Measurements from ENCODE around the gene KRT8.

The KRT8 gene

DNA sequence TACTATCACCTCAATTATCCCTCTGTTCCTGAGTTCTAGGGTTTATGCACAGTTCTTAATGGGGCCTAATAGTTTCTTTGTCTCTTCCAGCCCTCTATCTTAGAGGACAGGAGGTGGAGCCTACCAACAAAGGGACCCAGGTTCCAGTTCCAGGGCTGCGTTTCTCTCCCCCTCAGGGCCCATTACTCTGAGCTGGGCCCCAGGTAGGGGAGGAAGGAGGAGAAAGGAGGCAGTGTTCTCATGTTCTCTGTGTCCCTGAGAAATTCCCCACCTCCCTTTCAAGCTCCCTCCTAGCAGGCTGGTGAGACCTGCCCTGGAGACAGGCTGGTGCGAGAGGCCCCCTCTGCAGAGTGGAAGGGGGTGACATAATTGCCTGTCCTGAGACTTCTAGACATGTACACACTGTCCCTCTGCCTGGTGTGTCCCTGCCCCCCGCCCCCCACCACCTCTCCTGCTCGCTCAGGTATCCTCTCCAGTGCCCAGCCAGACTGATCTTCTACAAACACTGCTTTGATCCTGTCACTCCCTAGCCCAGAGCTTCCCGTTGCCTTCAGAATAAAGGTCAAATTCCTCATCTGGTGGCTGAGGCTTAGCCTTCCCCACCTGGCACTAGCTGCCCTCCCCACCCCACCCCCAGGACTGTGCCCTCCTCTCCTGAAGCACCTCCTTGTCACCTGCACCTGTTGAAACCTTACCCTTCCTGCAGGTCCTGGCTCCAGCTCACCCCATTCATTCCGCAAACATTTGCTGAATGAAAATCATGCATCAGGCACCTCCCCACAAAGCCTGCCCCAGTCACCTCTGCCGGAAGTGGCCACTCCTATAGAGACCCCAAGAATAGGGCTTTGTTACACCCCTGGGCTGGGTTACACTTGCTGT, 21.1 kb upstream of the KRT8 start:
- DNase-seq (ENCODE audit: low read depth in 3 of 3) = no peak

DNA sequence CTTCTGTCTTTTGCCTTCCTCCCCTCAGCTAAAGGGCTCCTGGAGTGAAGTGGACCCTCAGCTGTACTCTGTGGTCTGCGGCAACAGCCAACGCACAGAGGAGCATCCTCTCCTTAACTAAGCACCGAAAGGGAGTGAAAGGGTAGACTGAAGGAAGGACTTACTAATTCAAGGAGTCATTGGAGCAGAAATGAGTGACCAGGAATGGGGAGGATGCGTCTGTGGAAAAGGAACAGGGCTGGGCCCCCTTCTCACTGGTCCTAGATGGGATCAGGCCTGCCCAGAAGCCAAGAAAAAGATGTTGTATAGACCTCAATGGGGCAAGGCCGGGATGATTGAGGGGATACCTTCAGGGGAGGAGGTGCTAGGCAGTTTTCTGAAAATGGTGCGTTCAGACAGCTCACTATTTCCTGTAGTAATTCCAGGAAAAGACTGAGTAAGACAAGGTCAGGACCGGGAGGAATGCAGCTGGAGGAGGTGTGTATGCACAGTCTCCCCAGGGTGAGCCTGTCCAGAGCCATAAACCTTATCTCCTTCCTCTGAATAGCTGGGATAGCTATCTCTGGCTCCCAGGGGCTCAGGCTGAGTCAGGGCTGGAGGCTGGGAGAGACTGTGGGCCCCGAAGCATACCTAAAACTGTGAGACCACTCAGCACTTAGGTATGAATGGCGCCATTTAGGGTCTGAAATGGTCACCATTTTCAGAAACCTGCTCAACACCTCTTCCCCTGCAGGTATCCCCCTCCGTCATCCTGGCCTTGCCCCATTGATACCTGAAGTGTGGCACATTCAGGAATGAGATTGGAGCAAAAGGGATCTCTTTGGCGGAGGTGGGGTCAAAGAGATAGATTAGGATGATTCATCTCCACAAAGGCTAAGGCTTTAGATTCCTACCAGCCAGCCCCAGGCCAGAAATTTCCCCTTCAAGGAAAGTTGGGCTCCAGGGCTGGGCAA, 20.2 kb upstream of the KRT8 start:
- no peak for DNase-seq (ENCODE audit: low read depth in 3 of 3)

DNA sequence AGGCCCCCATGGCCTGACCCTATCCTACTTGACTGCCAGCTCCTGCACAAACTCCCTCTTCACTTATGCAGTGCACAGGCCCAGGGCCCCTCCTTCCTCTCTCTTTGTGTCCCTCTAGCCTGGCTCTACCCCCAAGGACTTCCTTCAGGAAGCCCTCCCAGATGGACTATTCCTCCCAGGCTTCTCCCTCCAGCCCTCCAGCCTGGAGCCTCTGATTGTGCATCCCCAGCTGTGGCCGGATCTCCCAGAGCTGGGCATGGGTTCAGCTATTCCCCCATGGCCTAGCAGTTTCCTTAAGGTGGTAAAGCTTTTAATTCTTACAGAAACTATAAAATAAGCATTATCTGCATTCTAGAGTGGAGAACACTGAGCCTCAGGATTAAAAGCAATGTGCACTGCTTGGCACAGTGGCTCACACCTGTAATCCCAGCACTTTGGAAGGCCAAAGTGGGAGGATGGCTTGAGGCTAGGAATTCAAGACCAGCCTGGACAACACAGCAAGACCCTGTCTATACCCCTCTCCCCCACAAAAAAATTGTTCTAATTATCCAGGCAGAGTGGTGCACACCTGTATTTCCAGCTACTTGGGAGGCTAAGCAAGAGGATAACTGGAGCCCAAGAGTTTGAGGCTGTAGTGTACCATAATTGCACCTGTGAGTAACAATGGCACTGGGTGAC, 16.8 kb upstream of the KRT8 start:
- DNase-seq (ENCODE audit: low read depth in 3 of 3) = no peak

DNA sequence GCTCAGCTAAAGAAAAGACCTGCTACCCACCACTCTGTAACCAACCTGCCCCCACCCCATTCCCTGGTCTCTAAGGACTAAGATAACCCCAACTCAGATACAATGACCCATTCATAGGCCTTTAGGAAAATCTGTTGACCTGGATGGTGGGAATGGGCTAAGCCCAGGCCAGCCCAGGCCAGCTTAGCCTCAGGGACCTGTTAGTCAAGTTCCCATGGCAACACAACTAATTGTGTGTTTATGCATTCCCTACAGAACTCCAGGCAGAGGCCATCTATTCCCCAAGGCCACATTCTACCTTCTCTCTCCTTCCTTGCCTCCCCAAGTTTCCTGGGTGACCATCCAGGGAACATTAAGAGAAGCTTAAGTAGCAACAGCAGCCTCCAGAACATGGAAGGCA, 16.1 kb upstream of the KRT8 start:
- no peak for DNase-seq (ENCODE audit: low read depth in 3 of 3)

DNA sequence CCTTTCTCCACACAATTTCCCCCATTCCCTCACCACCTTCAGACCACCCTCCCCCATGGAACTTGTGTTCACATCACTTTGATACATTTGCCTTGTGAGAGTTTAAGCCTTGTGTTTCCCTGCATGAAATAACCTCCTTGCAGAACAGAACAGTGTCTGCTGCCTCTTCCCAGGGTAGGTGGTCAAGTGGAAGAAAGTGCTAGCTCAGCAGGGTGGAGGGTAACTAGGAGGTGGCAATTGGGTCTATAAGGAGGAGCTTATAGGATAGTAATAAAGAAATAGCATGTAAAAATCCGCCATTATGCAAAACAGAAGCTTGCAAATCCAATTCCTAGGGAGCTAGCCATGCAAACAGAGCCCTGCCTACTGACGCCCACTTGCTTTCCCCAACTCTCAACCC, 13.9 kb upstream of the KRT8 start:
- DNase-seq (ENCODE audit: low read depth in 3 of 3) = no peak

DNA sequence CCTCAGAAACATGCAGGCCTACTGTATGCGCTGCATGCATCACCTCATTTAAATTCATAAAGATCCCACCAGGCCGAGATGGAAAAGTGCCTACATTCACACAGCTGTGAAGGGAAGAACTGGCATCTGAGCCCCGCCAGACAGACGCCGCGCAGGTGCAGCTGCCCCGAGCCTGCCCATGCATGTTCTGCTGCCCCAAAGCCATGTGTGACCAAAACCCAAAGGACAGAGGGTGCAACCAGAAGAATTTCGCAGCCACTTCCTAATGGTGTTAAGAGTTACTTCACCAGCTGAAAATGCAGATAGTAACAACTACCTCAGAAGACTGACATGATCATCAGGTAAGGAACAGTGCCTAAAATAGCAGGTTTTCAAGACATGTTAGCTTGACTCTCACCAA, 13.5 kb upstream of the KRT8 start:
- no peak for DNase-seq (ENCODE audit: low read depth in 3 of 3)

DNA sequence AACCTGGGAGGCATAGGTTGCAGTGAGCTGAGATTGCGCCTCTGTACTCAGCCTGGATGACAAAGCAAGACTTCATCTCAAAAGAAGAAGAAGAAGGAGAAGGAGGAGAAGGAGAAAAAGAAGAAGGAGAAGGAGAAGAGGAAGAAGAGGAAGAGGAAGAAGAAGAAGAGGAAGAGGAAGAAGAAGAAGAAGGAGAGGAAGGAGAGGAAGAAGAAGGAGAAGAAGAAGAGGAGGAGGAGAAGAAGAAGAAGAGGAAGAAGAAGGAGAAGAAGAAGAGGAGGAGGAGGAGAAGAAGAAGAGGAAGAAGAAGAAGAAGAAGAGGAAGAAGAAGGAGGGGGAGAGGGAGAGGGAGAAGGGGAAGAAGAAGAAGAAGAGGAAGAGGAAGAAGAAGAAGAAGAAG, 12.9 kb upstream of the KRT8 start:
- no peak for DNase-seq (ENCODE audit: low read depth in 3 of 3)

DNA sequence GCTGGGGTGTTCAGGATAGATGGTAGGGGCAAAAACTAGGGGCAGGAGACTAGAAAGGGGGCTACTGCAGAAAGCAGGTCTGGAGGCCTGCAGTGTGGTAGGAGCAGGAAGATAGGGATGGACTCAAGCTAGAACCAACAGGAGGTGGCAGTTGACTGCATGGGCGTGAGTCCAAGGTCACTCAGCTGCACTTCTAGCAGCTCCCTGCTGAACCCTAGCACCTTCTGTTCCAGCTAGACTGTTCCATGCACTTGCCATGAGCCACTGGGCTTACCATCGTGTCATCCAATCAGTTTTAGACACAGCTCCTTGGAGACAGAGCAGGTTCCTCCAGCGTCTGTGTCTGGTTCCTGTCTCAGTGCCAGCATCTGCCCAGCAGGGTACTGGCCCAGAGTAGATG, 11.3 kb upstream of the KRT8 start:
- no peak for DNase-seq (ENCODE audit: low read depth in 3 of 3)

DNA sequence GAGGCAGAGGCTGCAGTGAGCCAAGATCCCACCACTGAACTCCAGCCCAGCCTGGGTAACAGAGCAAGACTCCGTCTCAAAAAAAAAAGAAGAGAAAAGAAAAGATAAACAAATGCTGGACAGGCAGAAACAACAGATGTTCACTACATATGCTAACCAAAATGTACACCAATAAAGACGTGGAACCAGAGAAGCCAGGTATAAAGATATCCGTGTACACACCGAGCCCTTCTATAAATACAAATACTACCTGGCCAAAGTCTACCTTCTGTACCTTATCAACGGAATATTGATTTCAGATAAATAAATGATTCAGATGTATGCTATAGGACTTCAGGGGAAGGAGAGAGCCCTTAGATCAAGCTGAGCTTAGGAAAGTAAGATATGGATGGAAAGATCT, 10.8 kb upstream of the KRT8 start:
- no peak for DNase-seq (ENCODE audit: low read depth in 3 of 3)

DNA sequence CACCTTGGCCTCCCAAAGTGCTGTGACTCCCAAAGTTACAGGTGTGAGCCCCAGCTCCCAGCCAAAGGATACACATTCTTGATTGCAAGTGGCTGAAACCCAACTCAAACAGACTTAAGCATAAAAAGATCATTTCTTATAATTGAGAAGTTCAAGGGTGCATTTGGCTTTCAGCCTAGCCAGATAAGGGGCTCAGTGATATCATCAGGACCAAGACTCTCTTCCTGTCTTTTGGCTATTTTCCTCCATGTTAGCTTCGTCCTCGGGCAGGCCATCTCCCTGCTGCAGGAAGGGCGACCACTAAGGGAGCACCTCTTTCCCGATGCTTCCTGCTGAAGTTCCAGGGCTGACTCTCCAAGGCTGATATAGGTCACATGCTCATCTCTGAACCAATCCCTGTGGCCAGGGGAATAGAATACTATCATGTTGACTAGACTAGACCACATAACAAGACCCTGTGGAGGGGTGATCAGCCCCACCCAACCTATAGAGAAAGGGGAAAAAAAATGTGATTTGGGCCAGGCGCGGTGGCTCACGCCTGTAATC, 9.8 kb upstream of the KRT8 start:
- no peak for DNase-seq (ENCODE audit: low read depth in 3 of 3)

DNA sequence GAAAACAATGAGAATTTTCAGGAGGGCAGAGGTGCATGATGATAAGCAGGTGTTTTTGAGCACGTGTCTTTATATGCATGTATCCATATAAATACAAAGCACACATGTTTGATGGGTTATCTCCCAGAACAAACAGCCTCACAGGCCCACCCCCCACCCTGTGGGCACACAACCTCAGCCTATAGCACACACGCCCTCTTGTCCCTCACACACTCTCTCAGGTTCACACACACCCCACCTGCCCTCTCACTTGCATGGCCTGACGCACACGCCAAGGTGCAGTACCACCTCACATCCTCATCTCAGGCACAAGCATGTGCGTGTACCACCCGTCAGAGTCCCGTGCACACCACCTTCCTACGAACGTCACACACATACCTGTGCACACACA, 8.6 kb upstream of the KRT8 start:
- no peak for DNase-seq (ENCODE audit: low read depth in 3 of 3)

DNA sequence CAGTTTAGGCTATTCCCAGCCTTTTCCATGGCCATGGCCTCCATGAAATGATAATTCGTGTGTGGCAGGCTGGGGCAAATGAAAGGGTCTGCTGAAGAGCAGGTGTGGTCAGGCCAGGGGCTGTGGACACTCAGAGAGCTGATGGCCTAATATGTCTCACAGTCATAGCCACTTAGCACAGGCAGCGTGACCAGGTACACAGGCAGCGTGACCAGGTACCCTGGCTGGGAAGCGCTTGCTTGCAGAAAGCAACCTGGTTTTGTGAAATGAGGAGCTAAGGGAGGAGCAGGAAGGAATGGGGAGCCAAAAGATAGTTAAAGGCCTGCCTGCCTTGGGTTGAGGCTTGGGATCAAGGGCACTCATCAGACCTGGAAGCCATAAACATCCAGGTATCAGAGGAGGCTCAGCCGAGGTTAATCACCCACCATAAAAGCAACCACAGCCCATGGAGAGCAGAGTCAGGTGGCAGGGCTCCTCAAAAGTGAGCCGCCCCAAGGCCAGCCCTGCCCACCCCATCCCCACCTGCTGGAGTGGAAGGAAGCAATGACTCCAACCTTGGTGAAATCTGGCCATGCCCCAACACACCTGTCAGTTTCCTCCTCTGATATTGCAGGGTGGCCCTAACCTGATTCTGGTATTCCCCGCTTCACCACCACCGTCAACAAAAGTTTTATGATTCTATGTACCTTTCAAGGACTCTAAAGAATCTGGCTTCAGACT, 8.0 kb upstream of the KRT8 start:
- DNase-seq (ENCODE audit: low read depth in 3 of 3) = no peak

DNA sequence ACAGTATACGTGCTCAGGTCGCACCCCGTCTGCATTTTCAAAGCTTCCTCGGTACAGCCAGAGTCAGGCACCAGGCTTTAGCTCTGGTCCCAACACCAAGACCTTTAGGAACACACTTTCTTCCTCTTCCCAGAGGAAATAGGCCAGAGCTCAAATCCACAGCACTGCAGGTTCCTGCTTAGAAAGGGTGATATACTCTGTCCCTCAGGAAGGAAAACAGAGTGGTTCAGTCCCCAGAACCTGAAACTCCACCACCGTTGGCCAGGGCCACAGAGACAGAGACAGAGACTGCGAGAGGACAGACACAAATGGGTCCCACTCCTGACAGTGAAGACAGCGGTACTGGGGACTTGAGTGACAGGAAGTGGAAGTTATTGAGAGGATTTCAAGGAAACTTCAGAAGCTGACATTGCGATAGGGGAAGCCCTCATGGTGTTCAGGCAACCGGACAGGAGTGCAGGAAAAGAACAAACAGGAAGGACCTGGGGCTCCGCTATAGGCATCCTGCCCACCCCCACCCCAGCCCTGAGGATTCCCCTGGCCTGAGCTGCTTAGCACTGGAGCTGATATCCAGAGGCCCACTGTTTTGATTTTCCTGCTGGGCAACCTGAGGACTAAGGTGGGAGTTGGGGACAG, 5.5 kb upstream of the KRT8 start:
- no peak for DNase-seq (ENCODE audit: low read depth in 3 of 3)

DNA sequence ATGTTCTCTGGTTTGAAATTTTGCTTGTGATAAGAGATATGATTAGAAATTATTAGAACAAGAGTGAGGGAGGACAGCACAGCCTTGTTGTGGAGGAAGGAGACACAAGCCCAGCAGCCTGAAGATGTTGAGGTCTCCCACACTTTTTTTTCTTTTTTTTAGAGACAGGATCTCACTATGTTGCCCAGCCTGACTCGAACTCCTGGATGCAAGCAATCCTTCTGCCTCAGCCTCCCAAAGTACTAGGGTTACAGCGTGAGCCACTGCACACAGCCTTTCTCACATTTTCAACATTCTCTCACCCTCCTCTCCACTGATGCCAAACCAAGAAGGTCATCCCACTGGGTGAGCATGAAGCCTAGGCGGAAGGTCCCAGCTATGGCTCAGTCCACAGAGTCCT, 4.9 kb upstream of the KRT8 start:
- DNase-seq (ENCODE audit: low read depth in 3 of 3) = no peak

DNA sequence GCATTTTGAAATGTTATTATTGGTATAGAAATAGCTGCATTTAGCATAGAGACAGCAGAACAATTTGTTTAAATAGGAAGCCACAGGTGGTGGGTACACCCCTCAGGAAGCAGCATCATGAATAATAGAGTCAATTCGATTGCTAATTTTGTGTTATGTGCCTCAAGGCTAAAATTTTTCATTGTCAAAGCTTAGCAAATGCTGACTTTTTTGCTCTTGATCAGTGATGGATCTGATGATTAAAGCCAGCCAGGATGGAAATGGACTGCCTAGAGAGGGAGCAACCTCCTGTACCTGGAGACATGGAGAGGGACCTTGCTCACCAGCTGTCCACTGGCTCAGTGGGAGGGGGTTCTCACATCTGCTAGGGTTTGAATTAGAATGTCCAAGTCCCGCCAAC, 4.5 kb upstream of the KRT8 start:
- DNase-seq (ENCODE audit: low read depth in 3 of 3) = no peak

DNA sequence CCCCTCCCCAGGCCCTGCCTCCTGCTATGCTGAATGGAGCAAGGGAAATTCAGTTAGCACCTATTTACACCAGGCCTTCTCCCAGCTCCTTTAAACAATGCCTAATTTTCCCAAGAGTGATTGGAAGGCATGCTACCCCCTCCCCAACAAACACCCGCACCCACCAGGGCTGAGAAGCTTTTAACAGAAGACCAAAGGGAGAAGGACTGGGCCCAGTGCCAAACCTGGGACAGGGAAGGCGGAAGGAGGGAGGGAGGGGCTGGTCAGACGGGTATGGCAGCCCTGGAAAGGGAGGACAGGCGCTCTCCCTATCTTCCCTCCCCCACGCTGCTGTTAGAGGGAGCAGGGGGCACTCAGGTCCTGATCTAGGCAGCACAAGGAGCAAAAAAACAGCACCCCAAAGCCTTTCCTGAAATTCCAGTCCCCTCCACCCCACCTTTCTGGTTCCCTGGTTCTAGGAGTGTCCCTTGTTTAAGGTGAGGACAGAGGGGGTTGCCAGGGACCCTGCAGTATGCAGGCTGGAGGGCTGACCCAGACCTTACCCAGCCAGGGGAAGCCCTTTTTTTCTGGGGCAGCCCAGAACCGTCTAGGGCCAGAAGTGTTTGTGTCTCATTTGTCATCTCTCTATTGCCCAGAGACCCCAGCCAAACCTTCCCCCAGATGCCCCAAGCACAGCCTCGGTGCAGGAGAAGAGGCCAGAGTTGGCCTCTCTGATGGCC, 2.4 kb upstream of the KRT8 start:
- DNase-seq (ENCODE audit: low read depth in 3 of 3) = no peak

DNA sequence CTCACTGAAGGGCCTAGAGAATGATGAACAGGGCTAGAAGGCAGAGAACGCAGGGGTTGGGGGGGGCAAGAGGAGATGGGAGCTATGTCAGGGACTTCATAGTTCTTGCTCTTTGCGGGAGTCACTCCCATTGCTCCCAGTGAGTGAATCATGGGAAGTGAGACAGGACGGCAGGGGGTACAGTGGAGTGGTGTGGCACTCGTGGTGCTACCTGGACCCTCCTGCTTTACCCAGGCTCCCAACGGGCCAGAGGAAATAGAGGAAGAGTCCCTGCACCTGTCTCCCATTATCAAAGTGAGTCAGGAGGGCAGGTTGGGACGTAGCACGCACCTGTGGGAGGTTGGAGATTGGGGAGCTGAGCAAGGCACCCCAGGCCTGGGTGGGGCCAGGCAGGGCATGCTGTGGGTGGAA, 1.3 kb upstream of the KRT8 start:
- no peak for DNase-seq (ENCODE audit: low read depth in 3 of 3)

DNA sequence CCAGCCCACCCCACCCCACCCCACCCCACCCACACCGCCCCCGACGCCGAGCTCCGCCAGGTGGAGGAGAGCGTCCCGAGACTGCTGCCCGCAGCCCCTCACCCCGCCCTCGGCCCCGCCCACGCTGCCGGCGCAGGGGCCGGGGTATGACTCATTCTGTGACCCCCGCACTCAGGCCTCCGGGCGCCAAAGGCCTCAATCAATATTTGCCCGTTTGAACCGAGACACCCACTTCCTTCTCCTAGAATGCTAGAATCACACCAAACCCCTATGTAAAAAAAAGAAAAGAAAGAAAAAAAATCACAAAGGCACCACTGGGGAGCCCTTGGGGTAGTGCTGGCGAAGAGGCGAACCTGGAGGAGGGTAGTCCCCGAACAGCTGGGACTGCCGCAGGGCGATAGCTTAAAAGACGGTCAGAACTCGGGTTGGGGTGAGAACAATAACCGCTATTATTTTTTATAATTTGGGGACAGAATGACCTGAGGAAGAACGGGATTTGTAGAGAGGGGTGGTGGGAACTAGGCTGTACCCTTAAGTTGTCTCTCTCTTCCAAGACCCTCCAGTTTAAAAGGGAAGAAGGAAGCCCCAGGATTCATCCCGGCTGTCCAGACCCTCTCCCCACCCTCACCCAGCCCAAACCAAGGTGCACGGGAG, 894 bp downstream of the KRT8 start:
- peak in 1 of 3 experiments; percentile 25 for DNase-seq (ENCODE audit: low read depth in 3 of 3)

DNA sequence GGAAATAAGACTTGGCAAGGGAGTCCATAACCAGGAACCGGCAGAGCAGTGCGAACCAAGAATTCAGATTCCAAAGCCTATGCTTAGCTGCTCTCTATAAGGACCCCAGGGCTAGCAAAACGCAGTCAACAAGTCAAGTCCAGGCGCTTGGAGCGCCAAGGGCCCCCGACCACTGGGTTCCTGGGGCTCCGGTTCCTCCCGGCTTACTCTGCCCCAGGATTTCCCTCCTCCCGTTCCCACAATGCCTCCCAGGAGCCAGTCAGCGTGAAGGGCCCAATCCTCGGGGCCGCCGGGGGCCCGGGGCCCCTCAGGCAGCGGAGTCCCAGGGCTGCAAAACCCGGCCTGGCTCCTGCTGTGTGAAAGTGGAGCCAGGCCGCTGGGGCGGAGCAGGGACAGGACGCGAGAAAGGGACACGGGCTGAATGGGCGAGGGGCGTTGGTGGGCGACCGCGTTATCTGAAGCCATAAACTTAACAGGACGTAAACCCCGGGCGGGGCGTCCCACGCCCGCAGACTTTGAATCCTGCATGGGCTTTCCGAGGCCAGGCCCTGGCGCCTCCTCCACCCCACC, 1.5 kb downstream of the KRT8 start:
- peak in 2 of 3 experiments; percentile 7 to 32 for DNase-seq (ENCODE audit: low read depth in 3 of 3)

All from stimulated activated CD4-positive, alpha-beta T cell treated with anti-CD3 and anti-CD28 coated beads, TNF-alpha, amount 100 ng/mL, for 4 hours (primary cell).